ENCODE results near the gene IQUB.
"Not testable (repeated sequence)": the region's sequence is repeated elsewhere in the genome, so short reads cannot be mapped to it uniquely, and the experiment has no call there.

The IQUB gene

GRCh38 chr7:123485721-123486120 is 48.7 kb downstream of the IQUB start:
- no peak for DNase-seq (ENCODE audit: low read depth)
- no peak for TF ChIP-seq CTCF (conservative IDR thresholded peaks at IDR 0.05; ENCODE audit: low read depth, low read length)
- H3K4me3 ChIP-seq (ENCODE audit: low read length): no peak overlapping the region

DNA sequence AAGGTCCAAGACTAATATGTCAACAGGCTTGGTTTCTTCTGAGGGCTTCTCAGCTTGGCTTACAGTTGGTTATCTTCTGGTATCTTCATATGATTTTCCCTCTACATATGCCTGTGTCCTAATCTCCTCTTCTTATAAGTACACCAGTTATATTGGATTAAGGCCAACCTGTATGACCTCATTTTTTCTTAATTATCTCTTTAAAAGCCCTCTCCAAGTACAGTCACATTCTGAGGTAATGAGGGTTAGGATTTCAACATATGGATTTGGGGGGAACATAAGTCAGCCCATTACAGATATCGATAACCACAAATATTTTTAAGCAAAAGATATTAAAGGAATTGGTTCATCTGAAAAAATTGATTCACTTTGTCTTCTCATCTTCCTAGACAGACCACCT is 49.2 kb downstream of the IQUB start:
- no peak for TF ChIP-seq CTCF (conservative IDR thresholded peaks at IDR 0.05; ENCODE audit: low read depth, low read length)
- DNase-seq (ENCODE audit: low read depth): no peak
- H3K4me3 ChIP-seq (ENCODE audit: low read length): no peak overlapping the region

DNA sequence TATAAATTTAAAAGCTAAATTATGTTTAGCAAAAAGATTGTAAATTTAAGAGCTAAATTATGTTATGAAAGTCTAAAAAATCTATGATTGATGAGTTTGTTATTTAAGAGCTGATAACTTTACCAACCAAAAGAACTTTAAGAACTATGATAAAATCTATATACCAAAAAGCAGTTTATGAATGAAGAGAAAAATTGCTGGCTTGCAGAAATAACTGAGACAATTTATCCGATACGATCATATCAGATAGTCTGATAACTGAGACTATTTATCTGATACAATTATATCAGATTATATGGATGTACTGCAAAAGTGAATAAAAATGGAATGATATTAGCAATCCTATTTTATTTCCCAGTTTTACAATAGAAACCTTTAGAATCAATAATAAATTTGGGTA is 50.2 kb downstream of the IQUB start:
- no peak overlapping the region for H3K4me3 ChIP-seq (ENCODE audit: low read length)
- TF ChIP-seq CTCF (conservative IDR thresholded peaks at IDR 0.05; ENCODE audit: low read depth, low read length): no peak
- no peak for DNase-seq (ENCODE audit: low read depth)

- no peak for DNase-seq (ENCODE audit: low read depth)
- no peak for TF ChIP-seq CTCF (conservative IDR thresholded peaks at IDR 0.05; ENCODE audit: low read depth, low read length)
- no peak overlapping the region for H3K4me3 ChIP-seq (ENCODE audit: low read length)
These were observed 54.3 kb downstream of the IQUB start for GRCh38 chr7:123480107-123480506.

- H3K4me3 ChIP-seq (ENCODE audit: low read length); DNase-seq (ENCODE audit: low read depth): not testable (repeated sequence)
These were observed 56.3 kb downstream of the IQUB start for GRCh38 chr7:123478056-123478455.

- DNase-seq (ENCODE audit: low read depth): no peak
- TF ChIP-seq CTCF (conservative IDR thresholded peaks at IDR 0.05; ENCODE audit: low read depth, low read length): no peak
- H3K4me3 ChIP-seq (ENCODE audit: low read length): no peak overlapping the region
These were observed 61.5 kb downstream of the IQUB start for GRCh38 chr7:123472750-123473445.

DNA sequence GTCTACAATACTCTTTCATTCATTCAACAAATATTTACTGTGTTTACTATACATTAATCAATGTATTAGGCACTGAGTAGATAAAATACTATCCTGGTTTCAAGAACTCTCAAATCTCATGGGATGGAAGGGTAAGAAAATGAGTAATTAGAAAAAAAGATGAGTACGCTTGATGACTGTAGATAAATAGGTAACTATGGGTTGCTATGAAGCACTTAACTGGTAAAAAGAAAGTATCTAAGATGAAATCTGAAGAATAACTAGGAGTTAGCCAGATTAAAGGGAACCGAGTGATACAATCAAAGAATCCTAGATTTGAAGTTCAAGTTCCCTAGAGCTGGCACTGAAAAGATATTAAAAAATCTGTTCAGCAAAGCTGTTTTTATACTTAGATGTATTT is 62.1 kb downstream of the IQUB start:
- TF ChIP-seq CTCF (conservative IDR thresholded peaks at IDR 0.05; ENCODE audit: low read depth, low read length): no peak
- no peak overlapping the region for H3K4me3 ChIP-seq (ENCODE audit: low read length)
- DNase-seq (ENCODE audit: low read depth): no peak

All from retinal pigment epithelial cell (primary cell).